Measurements from ENCODE around the gene ARSB. TPM values are rescaled to one million over a fixed set of nuclear protein-coding genes. Genes with fewer than 3 reads are reported as not detected.

The ARSB gene
- total RNA-seq, 1 donor from 2014 or later = 18.5 TPM

DNA sequence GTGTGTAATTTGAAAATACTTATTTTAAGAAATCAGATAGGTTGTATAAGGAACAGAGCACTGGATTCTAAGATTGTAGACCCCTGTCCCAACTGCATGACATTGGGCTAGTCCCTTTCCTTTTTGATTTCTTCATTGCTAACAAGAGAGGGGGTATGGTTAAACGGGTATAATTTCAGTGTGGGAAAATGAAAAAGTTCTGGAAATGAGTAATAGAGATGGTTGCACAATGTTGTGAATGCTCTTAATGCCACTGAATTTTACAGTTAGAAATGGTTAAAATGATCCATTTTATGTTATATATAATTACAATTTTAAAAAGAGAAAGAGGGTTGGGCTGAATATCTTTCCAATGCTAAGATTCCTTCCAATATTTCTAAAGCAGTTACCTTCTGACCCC, 233.2 kb downstream of the ARSB start:
- DNase-seq (ENCODE audit: extremely low spot score, unreplicated experiment) = no peak
- no peaks in the 10 kb centered on the region for H3K27me3 Mint-ChIP-seq
- no peaks in the 10 kb centered on the region for H3K9me3 Mint-ChIP-seq
- peaks cover 42% of the 10 kb centered on the region for H3K4me1 Mint-ChIP-seq (ENCODE audit: unreplicated experiment)
- H3K27ac Mint-ChIP-seq = no peak overlapping the region
- no peak overlapping the region for H3K4me3 Mint-ChIP-seq
- TF ChIP-seq CTCF (conservative IDR thresholded peaks at IDR 0.05) = no peak
- no peaks in the 10 kb centered on the region for H3K36me3 Mint-ChIP-seq

- Mint-ChIP-seq H3K9me3 (no peaks in the 10 kb centered on the region), H3K27me3 (no peaks in the 10 kb centered on the region), H3K4me3 (no peak overlapping the region), H3K36me3 (no peaks in the 10 kb centered on the region), H3K4me1 (ENCODE audit: unreplicated experiment) (peaks cover 43% of the 10 kb centered on the region), H3K27ac (no peak overlapping the region)
- TF ChIP-seq CTCF (conservative IDR thresholded peaks at IDR 0.05) = no peak
- DNase-seq (ENCODE audit: extremely low spot score, unreplicated experiment) = no peak
Measured at GRCh38 chr5:78750281-78750680, 234.8 kb downstream of the ARSB start.

DNA sequence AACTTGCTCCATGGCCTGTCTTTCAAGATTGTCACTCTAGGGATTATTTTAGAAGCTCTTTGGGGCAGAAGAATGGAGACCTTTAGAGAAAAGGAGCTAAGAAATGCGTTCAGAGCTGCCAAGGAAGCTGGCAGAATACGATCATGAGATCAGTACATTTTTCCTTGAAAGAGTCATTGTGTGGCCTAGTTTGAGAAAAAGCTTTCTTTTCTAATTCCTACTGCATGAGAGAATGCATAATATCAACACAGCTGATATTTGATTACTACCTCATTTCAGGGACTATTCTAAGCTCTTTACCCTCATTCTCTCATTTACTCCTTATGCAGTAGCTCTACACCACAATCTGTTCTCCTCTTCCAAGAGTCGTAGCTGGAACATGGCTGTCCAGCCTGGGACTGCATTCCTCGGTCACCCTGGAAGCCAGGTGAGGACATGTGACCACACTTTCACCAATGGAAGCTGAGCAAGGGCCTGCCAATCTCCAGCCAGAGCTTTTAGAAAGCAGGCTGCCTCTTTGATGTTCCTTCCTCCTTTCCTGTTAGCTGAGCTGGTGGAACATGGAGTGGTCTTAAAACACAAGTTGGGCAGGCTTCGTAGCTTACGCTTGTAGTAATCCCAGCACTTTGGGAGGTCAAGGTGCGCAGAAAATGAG, 237.3 kb downstream of the ARSB start:
- TF ChIP-seq CTCF (conservative IDR thresholded peaks at IDR 0.05) = no peak
- Mint-ChIP-seq H3K9me3 (no peaks in the 10 kb centered on the region), H3K27ac (no peak overlapping the region), H3K36me3 (no peaks in the 10 kb centered on the region), H3K27me3 (peaks cover 3% of the 10 kb centered on the region), H3K4me3 (no peak overlapping the region), H3K4me1 (ENCODE audit: unreplicated experiment) (peaks cover 42% of the 10 kb centered on the region)
- no peak for DNase-seq (ENCODE audit: extremely low spot score, unreplicated experiment)

DNA sequence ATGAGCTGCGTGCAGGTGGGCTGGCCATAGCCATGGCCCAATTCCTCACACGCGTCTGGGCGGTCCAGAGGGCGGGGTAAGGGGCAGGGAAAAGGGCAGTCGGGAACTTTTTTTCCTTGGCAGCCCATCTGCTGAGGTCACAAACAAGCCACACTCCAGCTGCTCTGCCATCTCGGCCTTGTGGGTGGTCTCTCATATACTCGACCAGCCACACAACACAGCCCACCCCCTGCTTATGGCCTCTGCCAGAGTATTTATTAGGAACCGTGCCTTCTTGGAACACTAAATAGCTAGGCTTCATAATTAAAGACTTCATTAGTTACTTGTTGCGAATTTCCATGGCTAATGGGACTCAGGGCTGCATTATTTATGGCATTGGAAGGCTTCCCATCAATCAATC, 238.1 kb downstream of the ARSB start:
- Mint-ChIP-seq H3K4me1 (ENCODE audit: unreplicated experiment) (peaks cover 41% of the 10 kb centered on the region), H3K27ac (no peak overlapping the region), H3K36me3 (no peaks in the 10 kb centered on the region), H3K4me3 (no peak overlapping the region), H3K9me3 (no peaks in the 10 kb centered on the region), H3K27me3 (peaks cover 3% of the 10 kb centered on the region)
- no peak for TF ChIP-seq CTCF (conservative IDR thresholded peaks at IDR 0.05)
- DNase-seq (ENCODE audit: extremely low spot score, unreplicated experiment) = no peak

GRCh38 chr5:78746021-78746770, 238.9 kb downstream of the ARSB start:
- Mint-ChIP-seq H3K4me1 (ENCODE audit: unreplicated experiment) (peaks cover 35% of the 10 kb centered on the region), H3K36me3 (no peaks in the 10 kb centered on the region), H3K27me3 (peaks cover 3% of the 10 kb centered on the region), H3K4me3 (no peak overlapping the region), H3K9me3 (no peaks in the 10 kb centered on the region), H3K27ac (no peak overlapping the region)
- TF ChIP-seq CTCF (conservative IDR thresholded peaks at IDR 0.05) = no peak
- no peak for DNase-seq (ENCODE audit: extremely low spot score, unreplicated experiment)
